ENCODE measurements around the gene GREM1. TPM values are rescaled to one million over a fixed set of nuclear protein-coding genes. Genes with fewer than 3 reads are reported as not detected.

Gene GREM1
- total RNA-seq, 2 donors from 2014 or later = 0.62 to 2.7 TPM

- no peaks in the 10 kb centered on the region for H3K9me3 ChIP-seq (ENCODE audit: control insufficient read depth, low read length)
- Mint-ChIP-seq H3K27me3 (ENCODE audit: insufficient read depth) (peaks cover 10% of the 10 kb centered on the region), H3K9me3 (no peaks in the 10 kb centered on the region), H3K36me3 (ENCODE audit: low read depth) (no peaks in the 10 kb centered on the region), H3K4me3 (no peak overlapping the region), H3K27ac (no peak overlapping the region), H3K4me1 (peaks cover 11% of the 10 kb centered on the region)
- no peak overlapping the region for H3K4me3 ChIP-seq (ENCODE audit: low read length)
- WGBS, 2 experiments (ENCODE audit: insufficient coverage in 1 of 2, insufficient read length in 1 of 2) = 47 to 48% methylated on average over 5 to 6 of the region's 6 CpGs
- peaks cover 4% of the 10 kb centered on the region for H3K4me1 ChIP-seq (ENCODE audit: control insufficient read depth, insufficient read depth, low read length)
- TF ChIP-seq CTCF (conservative IDR thresholded peaks at IDR 0.05) = no peak
- DNase-seq = no peak
- no peak overlapping the region for H3K9ac ChIP-seq (ENCODE audit: extremely low read depth, low read length, poor library complexity, severe bottlenecking)
- no peak overlapping the region for H3K27ac ChIP-seq (ENCODE audit: low read depth, low read length)
- H3K36me3 ChIP-seq (ENCODE audit: control insufficient read depth, insufficient read depth, low read length) = no peaks in the 10 kb centered on the region
- H3K27me3 ChIP-seq (ENCODE audit: control insufficient read depth, insufficient read depth, low read length, poor library complexity, severe bottlenecking) = no peaks in the 10 kb centered on the region
Observed at GRCh38 chr15:32675466-32675865, 42.3 kb upstream of the GREM1 start.

- H3K27ac ChIP-seq (ENCODE audit: low read depth, low read length) = no peak overlapping the region
- Mint-ChIP-seq H3K36me3 (ENCODE audit: low read depth) (no peaks in the 10 kb centered on the region), H3K4me3 (no peak overlapping the region), H3K27ac (no peak overlapping the region), H3K27me3 (ENCODE audit: insufficient read depth) (peaks cover 7% of the 10 kb centered on the region), H3K4me1 (peaks cover 8% of the 10 kb centered on the region), H3K9me3 (no peaks in the 10 kb centered on the region)
- H3K9ac ChIP-seq (ENCODE audit: extremely low read depth, low read length, poor library complexity, severe bottlenecking) = no peak overlapping the region
- no peaks in the 10 kb centered on the region for H3K9me3 ChIP-seq (ENCODE audit: control insufficient read depth, low read length)
- peaks cover 4% of the 10 kb centered on the region for H3K4me1 ChIP-seq (ENCODE audit: control insufficient read depth, insufficient read depth, low read length)
- no peak for TF ChIP-seq CTCF (conservative IDR thresholded peaks at IDR 0.05)
- H3K4me3 ChIP-seq (ENCODE audit: low read length) = no peak overlapping the region
- no peak for DNase-seq
- H3K36me3 ChIP-seq (ENCODE audit: control insufficient read depth, insufficient read depth, low read length) = no peaks in the 10 kb centered on the region
- WGBS, 2 experiments (ENCODE audit: insufficient coverage in 1 of 2, insufficient read length in 1 of 2) = 83 to 88% methylated on average over 2 of the region's 2 CpGs
- H3K27me3 ChIP-seq (ENCODE audit: control insufficient read depth, insufficient read depth, low read length, poor library complexity, severe bottlenecking) = no peaks in the 10 kb centered on the region
Observed at GRCh38 chr15:32676169-32676568, 41.6 kb upstream of the GREM1 start.

- Histone ChIP-seq H3K36me3 (ENCODE audit: control insufficient read depth, insufficient read depth, low read length) (no peaks in the 10 kb centered on the region), H3K27ac (ENCODE audit: low read depth, low read length) (no peak overlapping the region), H3K9me3 (ENCODE audit: control insufficient read depth, low read length) (no peaks in the 10 kb centered on the region), H3K4me3 (ENCODE audit: low read length) (no peak overlapping the region), H3K9ac (ENCODE audit: extremely low read depth, low read length, poor library complexity, severe bottlenecking) (no peak overlapping the region), H3K4me1 (ENCODE audit: control insufficient read depth, insufficient read depth, low read length) (peaks cover 4% of the 10 kb centered on the region), H3K27me3 (ENCODE audit: control insufficient read depth, insufficient read depth, low read length, poor library complexity, severe bottlenecking) (no peaks in the 10 kb centered on the region)
- no peaks in the 10 kb centered on the region for H3K9me3 Mint-ChIP-seq
- TF ChIP-seq CTCF (conservative IDR thresholded peaks at IDR 0.05) = no peak
- no peak overlapping the region for H3K4me3 Mint-ChIP-seq
- H3K27ac Mint-ChIP-seq = no peak overlapping the region
- no peak for DNase-seq
- H3K27me3 Mint-ChIP-seq (ENCODE audit: insufficient read depth) = peaks cover under 1% of the 10 kb centered on the region
- WGBS, 2 experiments (ENCODE audit: insufficient coverage in 1 of 2, insufficient read length in 1 of 2) = 83 to 89% methylated on average over 1 to 5 of the region's 5 CpGs
- H3K36me3 Mint-ChIP-seq (ENCODE audit: low read depth) = no peaks in the 10 kb centered on the region
- peaks cover 8% of the 10 kb centered on the region for H3K4me1 Mint-ChIP-seq
Observed at GRCh38 chr15:32677238-32677750, 40.5 kb upstream of the GREM1 start.
